Activated CD4-positive, CD25-positive, alpha-beta regulatory T cell treated with anti-CD3 and anti-CD28 coated beads, Interleukin-2, amount 50 U/mL, for 16 hours (primary cell): ENCODE results near the gene DNAJC24.
A peak's percentile ranks its signal among the peaks of the same experiment; 100 is the strongest.
"Not testable (repeated sequence)": the region's sequence is repeated elsewhere in the genome, so short reads cannot be mapped to it uniquely, and the experiment has no call there.

Source experiments
- DNase-seq: peaks from one replicate; pipeline ENCODE4 v3.0.0-alpha.2; 2020; ENCODE audit warnings: low read depth, low spot score

Gene DNAJC24

GRCh38 chr11:31369348-31370329 lies at the start of gene DNAJC24, which contains the start of gene DCDC1:
Gene DNAJC24, plus strand, starts transcription at chr11:31369860. Its CDS starts 889 bp downstream, at chr11:31370749.
Gene DCDC1, minus strand, starts transcription at chr11:31369739. Its CDS starts 41,459 bp downstream, at chr11:31328280.
- peak; percentile 85 for DNase-seq

- not testable (repeated sequence) for DNase-seq
Observed at GRCh38 chr11:31321494-31321893, 48.2 kb upstream of the DNAJC24 start.

GRCh38 chr11:31323145-31323544 lies 46.5 kb upstream of the DNAJC24 start:
- DNase-seq: no peak

- no peak for DNase-seq
Observed at GRCh38 chr11:31325160-31325559, 44.5 kb upstream of the DNAJC24 start.

- no peak for DNase-seq
Observed at GRCh38 chr11:31326470-31327148, 43.1 kb upstream of the DNAJC24 start.

- no peak for DNase-seq
Observed at GRCh38 chr11:31327417-31327816, 42.2 kb upstream of the DNAJC24 start.

GRCh38 chr11:31328697-31329096 lies 41.0 kb upstream of the DNAJC24 start:
- no peak for DNase-seq

GRCh38 chr11:31337806-31338205 lies 31.9 kb upstream of the DNAJC24 start:
- no peak for DNase-seq

GRCh38 chr11:31340903-31341572 lies 28.6 kb upstream of the DNAJC24 start:
- DNase-seq: no peak

GRCh38 chr11:31351168-31351567 lies 18.5 kb upstream of the DNAJC24 start:
- DNase-seq: no peak

GRCh38 chr11:31355131-31355530 lies 14.5 kb upstream of the DNAJC24 start:
- no peak for DNase-seq

GRCh38 chr11:31355817-31356216 lies 13.8 kb upstream of the DNAJC24 start:
- no peak for DNase-seq

GRCh38 chr11:31361743-31362142 lies 7.9 kb upstream of the DNAJC24 start:
- no peak for DNase-seq

GRCh38 chr11:31366795-31367194 lies 2.9 kb upstream of the DNAJC24 start:
- DNase-seq: no peak

- no peak for DNase-seq
Observed at GRCh38 chr11:31375879-31376278, 6.2 kb downstream of the DNAJC24 start.

- DNase-seq: no peak
Observed at GRCh38 chr11:31383116-31383515, 13.5 kb downstream of the DNAJC24 start.

- DNase-seq: no peak
Observed at GRCh38 chr11:31387379-31387778, 17.7 kb downstream of the DNAJC24 start.

GRCh38 chr11:31397239-31397834 lies 27.7 kb downstream of the DNAJC24 start:
- DNase-seq: no peak

- no peak for DNase-seq
Observed at GRCh38 chr11:31404614-31405013, 35.0 kb downstream of the DNAJC24 start.

- no peak for DNase-seq
Observed at GRCh38 chr11:31408201-31408600, 38.5 kb downstream of the DNAJC24 start.

GRCh38 chr11:31412946-31413345 lies 43.3 kb downstream of the DNAJC24 start:
- DNase-seq: no peak

GRCh38 chr11:31414338-31414737 lies 44.7 kb downstream of the DNAJC24 start:
- DNase-seq: no peak
